KBM-7 (cell line): ENCODE data around the gene METTL8.
"Not testable (repeated sequence)": the region's sequence is repeated elsewhere in the genome, so short reads cannot be mapped to it uniquely, and the experiment has no call there.

Source experiments
- DNase-seq: peaks from one replicate; pipeline ENCODE4 v3.0.0-alpha.2; 2015
- in situ Hi-C: fragments of 300-500 bp; cut with MboI; formaldehyde crosslinking; loops from 2 replicates; pipeline ENCODE4 v1.14.3; 2020; ENCODE audit warnings: low sequenced_read_pairs, low pct_unique_long_range_greater_than_20kb, mixed read lengths

METTL8 gene

DNA sequence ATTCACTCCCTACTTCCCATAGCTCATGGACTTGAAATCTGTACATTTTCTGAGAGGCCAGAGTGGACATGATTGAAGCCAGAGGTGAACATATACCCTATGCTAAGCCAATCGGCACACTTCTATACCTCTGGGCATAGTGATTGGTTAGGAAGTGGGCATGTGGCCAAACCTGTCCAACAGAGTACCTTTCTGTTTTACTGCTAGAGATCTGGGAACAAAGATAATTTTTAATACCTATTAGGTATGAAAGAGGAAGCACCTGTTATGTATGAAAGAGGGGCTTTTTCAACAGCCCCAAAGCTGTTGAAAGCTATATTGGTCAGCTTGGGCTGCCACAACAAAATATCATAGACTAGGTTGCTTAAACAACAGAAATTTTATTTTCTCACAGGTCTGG lies 27.7 kb downstream of the METTL8 start:
- in situ Hi-C loops, result no loop called here
- no peak for DNase-seq

DNA sequence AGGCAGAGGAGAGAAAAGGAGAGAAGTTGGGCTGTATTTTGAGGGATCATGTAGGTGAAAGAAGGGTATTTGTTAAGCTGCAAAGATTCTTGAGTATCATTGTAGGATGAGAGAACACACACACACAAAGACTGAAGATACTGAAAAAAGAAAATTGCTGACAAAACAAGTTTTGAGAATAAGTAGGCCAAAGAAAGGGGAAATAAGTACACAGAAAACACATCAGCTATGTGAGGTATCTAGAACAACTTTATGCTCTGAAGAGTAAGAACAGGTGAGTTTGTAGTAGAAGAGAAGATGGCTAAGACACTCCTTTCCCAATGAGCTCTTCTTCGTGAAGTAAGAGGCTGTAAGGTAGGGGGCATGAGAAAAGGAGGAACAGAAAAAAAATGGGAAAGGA lies 28.2 kb downstream of the METTL8 start:
- in situ Hi-C loops, result no loop called here
- no peak for DNase-seq

GRCh38 chr2:171404719-171405118 lies 29.1 kb downstream of the METTL8 start:
- in situ Hi-C loops, result no loop called here
- no peak for DNase-seq

DNA sequence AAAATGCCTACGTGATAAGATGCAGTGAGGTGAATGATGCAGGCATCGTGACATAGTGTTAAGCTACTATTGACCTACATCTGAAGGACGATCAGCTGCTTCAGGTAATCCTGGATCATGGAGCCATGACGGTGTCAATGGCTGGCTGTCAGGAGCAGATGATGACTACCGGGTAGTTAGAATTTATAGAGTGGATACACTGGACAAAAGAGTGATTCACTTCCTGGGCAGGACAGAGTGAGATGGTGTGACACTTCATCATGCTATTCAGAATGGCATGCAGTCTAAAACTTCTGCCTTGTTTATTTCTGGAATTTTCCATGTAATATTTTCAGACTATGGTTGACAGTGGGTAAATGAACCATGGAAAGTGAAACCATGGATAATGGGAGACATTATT lies 29.5 kb downstream of the METTL8 start:
- in situ Hi-C loops, result no loop called here

DNA sequence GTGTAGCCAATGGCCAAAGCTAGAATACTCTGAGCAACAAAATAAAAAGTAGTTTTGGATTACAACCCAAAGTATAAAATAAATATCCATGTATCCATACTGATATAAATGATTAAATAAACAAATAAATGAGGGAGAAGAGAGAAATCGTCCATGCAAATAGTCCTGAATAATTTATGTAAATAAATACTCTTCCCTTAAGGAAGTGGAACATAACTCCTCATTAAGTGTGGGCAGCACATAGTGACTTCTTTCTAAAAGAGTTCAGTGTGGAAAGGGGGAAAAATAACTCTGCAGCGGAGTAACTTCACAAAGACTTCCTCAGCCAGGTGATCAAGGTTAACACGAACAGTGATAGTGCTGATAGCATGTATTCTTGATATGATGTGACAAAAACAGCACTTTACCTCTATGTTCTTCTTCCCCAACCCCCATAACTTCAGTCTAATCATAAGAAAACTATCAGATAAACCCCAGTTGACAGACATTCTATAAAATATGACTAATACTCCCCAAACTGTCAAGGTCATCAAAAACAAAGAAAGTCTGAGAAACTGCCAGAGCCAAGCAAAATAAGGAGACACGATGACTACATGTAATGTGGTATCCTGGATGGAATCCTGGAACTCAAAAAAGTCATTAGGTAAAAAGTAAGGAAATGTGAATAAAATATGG lies 30.7 kb downstream of the METTL8 start:
- in situ Hi-C loops, result no loop called here
- DNase-seq, result no peak

More for the DNA sequence above, 29.5 kb downstream of the METTL8 start:
- DNase-seq, result no peak

DNA sequence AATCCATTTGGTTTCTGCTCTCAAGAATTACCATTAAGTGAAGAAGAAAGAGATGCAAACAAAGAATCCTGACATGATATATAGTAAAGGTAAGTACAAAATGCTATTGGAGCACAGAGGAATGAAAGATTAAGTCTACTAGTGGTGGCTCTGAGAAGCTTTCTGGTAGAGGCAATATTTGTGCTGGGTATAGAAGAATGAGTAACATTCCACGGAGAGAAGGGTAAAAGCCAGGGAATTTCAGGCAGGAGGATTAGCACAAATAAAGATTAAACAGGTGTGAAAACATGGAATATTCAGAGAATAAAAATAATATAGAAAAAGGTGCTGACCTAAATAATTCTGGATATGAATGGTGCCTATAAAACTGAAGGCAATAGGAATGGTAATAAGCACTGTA lies 31.8 kb downstream of the METTL8 start:
- DNase-seq, result no peak
- in situ Hi-C loops, result no loop called here

GRCh38 chr2:171400395-171400794 lies 33.4 kb downstream of the METTL8 start:
- DNase-seq, result no peak
- in situ Hi-C loops, result no loop called here

DNA sequence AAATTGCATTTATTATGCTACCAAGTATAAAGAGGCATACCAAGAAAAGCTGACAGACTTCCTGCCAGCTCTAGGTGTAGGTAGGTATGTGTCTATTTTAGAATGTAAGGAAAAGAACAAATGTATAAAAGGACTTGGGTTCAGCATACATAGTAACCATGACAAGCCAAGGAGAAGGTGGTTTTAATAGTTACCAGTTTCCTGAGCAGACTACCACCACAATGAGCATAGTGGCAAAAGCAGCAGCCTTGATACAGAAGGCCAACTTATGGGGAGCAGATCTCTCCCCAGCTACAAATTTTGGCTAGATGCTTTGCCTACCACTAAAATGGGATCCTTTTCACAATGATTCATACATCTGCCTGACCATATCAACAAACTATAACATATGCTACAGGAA lies 34.5 kb downstream of the METTL8 start:
- DNase-seq, result no peak
- in situ Hi-C loops, result no loop called here

- in situ Hi-C loops, result no loop called here
- no peak for DNase-seq
Measured at GRCh38 chr2:171394164-171394740, 39.5 kb downstream of the METTL8 start.

GRCh38 chr2:171393487-171393886 lies 40.3 kb downstream of the METTL8 start:
- DNase-seq, result no peak
- in situ Hi-C loops, result no loop called here

- in situ Hi-C loops, result no loop called here
- DNase-seq, result no peak
Measured at GRCh38 chr2:171391532-171391931, 42.3 kb downstream of the METTL8 start.

DNA sequence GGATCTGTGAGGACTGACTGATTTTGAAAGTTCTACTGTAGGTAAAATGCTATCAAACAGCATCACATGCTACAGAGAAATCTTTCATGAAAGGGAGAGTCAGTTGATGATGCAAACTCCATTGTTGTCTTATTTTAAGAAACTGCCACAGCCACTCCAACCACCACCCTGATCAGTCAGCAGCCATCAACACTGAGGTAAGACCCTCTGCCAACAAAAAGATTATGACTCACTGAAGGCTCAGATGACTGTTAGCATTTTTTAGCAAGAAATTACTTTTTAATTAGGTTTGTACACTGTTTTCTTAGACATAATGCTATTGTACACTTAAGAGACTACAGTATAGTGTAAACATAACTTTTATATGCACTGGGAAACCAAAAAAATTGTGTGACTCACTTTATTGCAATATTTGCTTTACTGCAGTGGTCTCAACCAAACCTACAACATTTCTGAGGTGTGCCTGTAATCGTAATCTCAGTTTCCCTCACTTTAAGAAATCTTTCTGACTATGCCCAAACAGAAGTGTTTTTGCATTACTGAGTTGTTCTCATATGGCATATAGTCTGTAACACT lies 42.8 kb downstream of the METTL8 start:
- in situ Hi-C loops, result no loop called here
- no peak for DNase-seq

DNA sequence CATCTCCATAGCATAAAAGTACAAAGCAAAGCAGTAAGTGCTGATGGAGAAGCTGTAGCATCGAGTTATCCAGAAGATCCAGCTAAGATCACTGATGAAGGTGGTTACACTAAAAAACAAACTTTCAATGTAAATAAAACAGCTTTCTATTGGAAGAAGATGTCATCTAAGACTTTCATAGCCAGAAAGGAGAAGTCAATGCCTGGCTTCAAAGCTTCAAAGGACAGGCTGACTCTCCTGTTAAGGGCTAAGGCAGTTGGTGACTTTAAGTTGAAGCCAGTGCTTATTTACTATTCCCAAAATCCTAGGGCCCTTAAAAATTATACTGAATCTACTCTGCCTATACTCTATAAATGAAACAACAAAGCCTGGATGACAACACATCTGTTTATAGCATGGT lies 44.0 kb downstream of the METTL8 start:
- DNase-seq, result no peak
- in situ Hi-C loops, result no loop called here

GRCh38 chr2:171389325-171389724 lies 44.5 kb downstream of the METTL8 start:
- no peak for DNase-seq
- in situ Hi-C loops, result no loop called here

GRCh38 chr2:171387052-171387451 lies 46.7 kb downstream of the METTL8 start:
- in situ Hi-C loops, result no loop called here
- no peak for DNase-seq

DNA sequence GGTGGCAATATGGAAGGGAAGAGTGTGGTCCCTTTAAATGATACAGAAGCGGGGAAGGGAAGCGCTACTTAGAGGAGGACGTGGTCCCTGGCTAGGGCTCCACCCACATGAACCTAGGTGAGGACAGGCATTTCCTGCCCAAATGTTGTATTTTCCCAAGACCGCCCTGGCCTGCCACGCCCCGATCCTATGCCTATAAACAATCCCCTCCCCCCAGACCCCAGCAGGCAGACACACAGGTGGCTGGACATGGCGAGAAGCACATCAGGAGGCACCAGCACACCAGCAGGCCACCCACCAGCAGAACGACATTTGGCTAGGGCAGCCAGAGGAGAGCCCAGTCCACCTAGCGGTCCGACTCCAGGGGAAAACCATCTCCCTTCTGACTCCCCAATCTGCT lies 47.2 kb downstream of the METTL8 start:
- in situ Hi-C loops, result no loop called here
- no peak for DNase-seq

GRCh38 chr2:171383134-171383533 lies 50.7 kb downstream of the METTL8 start:
- in situ Hi-C loops, result no loop called here
- DNase-seq, result no peak

GRCh38 chr2:171382175-171382574 lies 51.6 kb downstream of the METTL8 start:
- in situ Hi-C loops, DNase-seq: not testable (repeated sequence)

DNA sequence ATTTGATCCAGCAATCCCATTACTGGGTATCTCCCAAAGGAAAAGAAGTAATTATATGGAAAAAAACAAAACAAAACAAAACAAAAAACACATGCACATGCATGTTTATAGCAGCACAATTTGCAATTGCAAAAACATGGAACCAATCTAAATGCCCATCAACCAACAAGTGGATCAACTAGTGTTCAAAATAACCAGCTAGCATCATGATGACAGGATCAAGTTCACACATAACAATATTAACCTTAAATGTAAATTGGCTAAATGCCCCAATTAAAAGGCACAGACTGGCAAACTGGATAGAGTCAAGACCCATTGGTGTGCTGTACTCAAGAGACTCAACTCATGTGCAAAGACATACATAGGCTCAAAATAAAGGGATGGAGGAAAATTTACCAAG lies 55.9 kb downstream of the METTL8 start:
- in situ Hi-C loops, DNase-seq: not testable (repeated sequence)

DNA sequence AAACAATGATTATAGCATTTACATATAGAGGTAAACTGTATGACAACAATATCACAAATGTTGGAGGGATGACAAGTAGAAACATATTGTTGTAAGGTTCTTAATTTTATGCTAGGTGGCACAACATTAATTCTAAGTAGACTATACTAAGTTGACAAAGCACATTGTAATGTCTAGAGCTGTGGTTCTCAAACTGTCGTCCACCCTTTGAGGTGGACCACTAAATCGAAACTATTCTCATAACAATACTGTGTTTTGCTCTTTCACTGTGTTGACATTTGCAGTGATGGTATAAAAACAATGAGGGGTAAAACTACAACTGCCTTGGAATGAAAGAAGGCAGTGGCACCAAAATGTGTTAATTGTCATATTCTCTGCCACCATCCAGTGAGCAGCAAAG lies 66.1 kb downstream of the METTL8 start:
- no peak for DNase-seq

GRCh38 chr2:171365778-171366177 lies 68.0 kb downstream of the METTL8 start:
- in situ Hi-C loops, result no loop called here
- no peak for DNase-seq

More for the DNA sequence above, 66.1 kb downstream of the METTL8 start:
- in situ Hi-C loops, result no loop called here
